GM18868 (cell line): ENCODE measurements around the gene PPP6R2.
"Not testable (repeated sequence)": the region's sequence is repeated elsewhere in the genome, so short reads cannot be mapped to it uniquely, and the experiment has no call there.

Experiments
- ATAC-seq: cut with Tn5 transposase; IDR thresholded peaks from one replicate; pipeline ENCODE4 v1.9.1; 2021; ENCODE audit warnings: mild to moderate bottlenecking, moderate library complexity; ENCODE audit not compliant: unreplicated experiment

Gene PPP6R2

GRCh38 chr22:50422961-50423815 lies 80.1 kb downstream of the PPP6R2 start:
- no peak for ATAC-seq

- ATAC-seq: no peak
Observed at GRCh38 chr22:50423956-50424355, 80.8 kb downstream of the PPP6R2 start.

GRCh38 chr22:50425179-50425916 lies 82.2 kb downstream of the PPP6R2 start:
- no peak for ATAC-seq

- ATAC-seq: no peak
Observed at GRCh38 chr22:50432131-50432876, 89.2 kb downstream of the PPP6R2 start.

- not testable (repeated sequence) for ATAC-seq
Observed at GRCh38 chr22:50432877-50433510, 89.9 kb downstream of the PPP6R2 start.

- no peak for ATAC-seq
Observed at GRCh38 chr22:50434849-50435248, 91.7 kb downstream of the PPP6R2 start.

GRCh38 chr22:50435291-50436014 lies 92.3 kb downstream of the PPP6R2 start:
- no peak for ATAC-seq

GRCh38 chr22:50436015-50436830 lies 93.1 kb downstream of the PPP6R2 start:
- ATAC-seq: no peak

- no peak for ATAC-seq
Observed at GRCh38 chr22:50436841-50437341, 93.8 kb downstream of the PPP6R2 start.

GRCh38 chr22:50437511-50438304 lies 94.6 kb downstream of the PPP6R2 start:
- ATAC-seq: no peak

GRCh38 chr22:50438305-50439275 lies 95.5 kb downstream of the PPP6R2 start:
- no peak for ATAC-seq

GRCh38 chr22:50439314-50439870 lies 96.3 kb downstream of the PPP6R2 start:
- ATAC-seq: no peak

GRCh38 chr22:50439871-50440331 lies 96.8 kb downstream of the PPP6R2 start:
- no peak for ATAC-seq

GRCh38 chr22:50440544-50441249 lies 97.6 kb downstream of the PPP6R2 start:
- no peak for ATAC-seq

GRCh38 chr22:50441428-50441993 lies 98.4 kb downstream of the PPP6R2 start:
- ATAC-seq: no peak

GRCh38 chr22:50443197-50443596 lies 100.1 kb downstream of the PPP6R2 start:
- no peak for ATAC-seq
